Activated CD4-positive, CD25-positive, alpha-beta regulatory T cell treated with anti-CD3 and anti-CD28 coated beads, Interleukin-2, amount 50 U/mL, for 24 hours (primary cell): ENCODE data around the gene SP110.
"Not testable (repeated sequence)": the region's sequence is repeated elsewhere in the genome, so short reads cannot be mapped to it uniquely, and the experiment has no call there.

ENCODE experiments used
- ATAC-seq, 2 donors: fragments of 150-1000 bp; cut with Tn5 transposase; one replicate each; pipeline ENCODE4 v1.10.0; 2021; ENCODE audit warnings: mild to moderate bottlenecking in 1 of 2, moderate library complexity in 1 of 2

The SP110 gene

DNA sequence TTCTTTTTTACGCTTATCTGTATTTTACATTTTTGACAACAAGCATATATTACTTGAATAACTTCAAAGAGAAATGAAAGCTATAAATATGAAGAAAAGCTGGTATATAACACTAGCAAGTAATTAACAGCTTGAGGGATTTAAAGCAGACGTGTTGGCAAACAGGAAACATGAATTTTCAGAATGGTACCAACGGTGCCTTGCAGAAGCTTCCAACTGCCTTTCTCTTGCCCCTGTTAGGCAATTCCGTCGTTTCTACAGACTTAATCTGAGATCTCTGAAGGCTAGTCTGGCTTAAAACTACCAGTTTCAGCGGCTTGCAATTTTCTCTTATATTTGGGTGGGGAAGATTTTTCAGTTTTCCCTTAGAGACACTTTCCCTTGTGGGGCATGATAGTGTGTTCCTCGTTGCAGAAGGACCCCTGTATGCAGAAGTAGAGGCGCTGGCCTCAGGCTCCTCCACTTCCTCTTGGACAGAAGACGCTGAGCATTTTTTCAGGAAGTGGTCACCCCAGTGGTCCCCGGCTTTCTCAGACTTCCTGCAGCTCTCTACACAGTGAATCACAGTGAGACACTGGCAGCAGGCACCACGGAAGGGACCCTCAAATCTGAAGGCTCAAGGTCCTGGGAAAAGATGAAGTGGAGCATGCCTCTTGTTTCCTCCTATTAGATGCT, 94.9 kb downstream of the SP110 start:
- no peak for ATAC-seq

DNA sequence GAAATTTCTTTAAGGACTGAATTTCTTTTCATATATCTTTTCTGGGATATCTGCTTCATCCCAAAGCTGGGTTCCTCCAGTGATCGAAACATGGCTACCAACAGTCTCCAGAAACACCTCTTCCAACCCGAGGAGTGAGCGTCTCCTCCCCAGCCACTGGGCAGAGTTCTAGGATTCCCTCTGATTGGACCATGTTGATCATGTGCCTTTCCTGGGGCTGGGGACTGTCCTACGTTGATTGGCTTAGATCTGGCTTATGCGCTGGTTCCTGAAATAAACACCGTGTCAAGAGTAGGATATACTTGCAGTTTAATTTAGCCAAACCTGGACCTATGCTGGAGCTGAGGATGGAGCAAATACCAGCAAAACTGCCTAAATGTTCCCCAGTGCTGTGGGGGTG, 95.5 kb downstream of the SP110 start:
- ATAC-seq = no peak

DNA sequence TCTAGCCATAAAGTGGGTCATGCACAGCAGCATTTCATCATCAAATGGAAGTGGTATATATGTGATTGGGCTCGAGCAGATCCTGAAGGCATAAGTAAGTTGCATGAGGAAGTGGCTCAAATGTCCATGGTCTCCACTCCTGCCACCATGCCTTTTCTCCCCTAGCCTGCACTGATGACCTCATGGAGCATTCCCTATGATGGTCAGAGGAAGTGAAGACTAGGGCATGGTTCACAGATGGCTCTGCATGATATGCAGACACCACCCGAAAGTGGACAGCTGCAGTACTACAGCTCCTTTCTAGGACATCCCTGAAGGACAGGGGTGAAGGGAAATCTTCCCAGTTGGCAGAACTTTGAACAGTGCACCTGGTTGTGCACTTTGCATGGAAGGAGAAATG, 99.4 kb downstream of the SP110 start:
- not testable (repeated sequence) for ATAC-seq

DNA sequence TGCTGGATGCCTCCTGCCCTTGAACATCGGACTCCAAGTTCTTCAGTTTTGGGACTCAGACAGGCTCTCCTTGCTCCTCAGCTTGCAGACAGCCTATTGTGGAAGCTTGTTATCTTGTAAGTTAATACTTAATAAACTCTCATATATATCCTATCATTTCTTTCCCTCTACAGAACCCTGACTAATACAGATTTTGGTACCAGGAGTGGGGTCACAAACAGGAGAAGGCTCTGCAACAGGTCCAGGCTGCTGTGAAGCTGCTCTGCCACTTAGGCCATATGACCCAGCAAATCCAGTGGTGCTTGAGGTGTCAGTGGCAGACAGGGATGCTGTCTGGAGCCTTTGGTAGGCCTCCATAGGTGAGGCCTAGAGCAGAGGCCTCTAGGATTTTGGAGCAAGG, 100.0 kb downstream of the SP110 start:
- ATAC-seq = not testable (repeated sequence)
